GM13977 (cell line): Measurements from ENCODE around the gene BCAP31.

ENCODE experiments used
- DNase-seq: peaks from one replicate; pipeline ENCODE4 v3.0.0; 2012; ENCODE audit warnings: low spot score
- in situ Hi-C: fragments of 300-500 bp; cut with MboI; formaldehyde crosslinking; loops from one replicate; pipeline ENCODE4 v1.12.0; 2022; ENCODE audit warnings: low sequenced_read_pairs, low pct_unique_long_range_greater_than_20kb, mixed read lengths, inconsistent platforms; ENCODE audit not compliant: unreplicated experiment
- TF ChIP-seq, protein P1 (sequence below): IDR thresholded peaks from 2 replicates; pipeline ENCODE4 v1.5.1; 2012; ENCODE audit warnings: mild to moderate bottlenecking, control low read depth; ENCODE audit not compliant: insufficient read depth; ENCODE audit errors: extremely low read depth, missing control alignments

Gene BCAP31

GRCh38 chrX:153690466-153690865, 33.7 kb downstream of the BCAP31 start:
- in situ Hi-C loops = no loop called here
- TF ChIP-seq, protein P1, sequence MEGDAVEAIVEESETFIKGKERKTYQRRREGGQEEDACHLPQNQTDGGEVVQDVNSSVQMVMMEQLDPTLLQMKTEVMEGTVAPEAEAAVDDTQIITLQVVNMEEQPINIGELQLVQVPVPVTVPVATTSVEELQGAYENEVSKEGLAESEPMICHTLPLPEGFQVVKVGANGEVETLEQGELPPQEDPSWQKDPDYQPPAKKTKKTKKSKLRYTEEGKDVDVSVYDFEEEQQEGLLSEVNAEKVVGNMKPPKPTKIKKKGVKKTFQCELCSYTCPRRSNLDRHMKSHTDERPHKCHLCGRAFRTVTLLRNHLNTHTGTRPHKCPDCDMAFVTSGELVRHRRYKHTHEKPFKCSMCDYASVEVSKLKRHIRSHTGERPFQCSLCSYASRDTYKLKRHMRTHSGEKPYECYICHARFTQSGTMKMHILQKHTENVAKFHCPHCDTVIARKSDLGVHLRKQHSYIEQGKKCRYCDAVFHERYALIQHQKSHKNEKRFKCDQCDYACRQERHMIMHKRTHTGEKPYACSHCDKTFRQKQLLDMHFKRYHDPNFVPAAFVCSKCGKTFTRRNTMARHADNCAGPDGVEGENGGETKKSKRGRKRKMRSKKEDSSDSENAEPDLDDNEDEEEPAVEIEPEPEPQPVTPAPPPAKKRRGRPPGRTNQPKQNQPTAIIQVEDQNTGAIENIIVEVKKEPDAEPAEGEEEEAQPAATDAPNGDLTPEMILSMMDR = no peak
- DNase-seq = no peak

DNA sequence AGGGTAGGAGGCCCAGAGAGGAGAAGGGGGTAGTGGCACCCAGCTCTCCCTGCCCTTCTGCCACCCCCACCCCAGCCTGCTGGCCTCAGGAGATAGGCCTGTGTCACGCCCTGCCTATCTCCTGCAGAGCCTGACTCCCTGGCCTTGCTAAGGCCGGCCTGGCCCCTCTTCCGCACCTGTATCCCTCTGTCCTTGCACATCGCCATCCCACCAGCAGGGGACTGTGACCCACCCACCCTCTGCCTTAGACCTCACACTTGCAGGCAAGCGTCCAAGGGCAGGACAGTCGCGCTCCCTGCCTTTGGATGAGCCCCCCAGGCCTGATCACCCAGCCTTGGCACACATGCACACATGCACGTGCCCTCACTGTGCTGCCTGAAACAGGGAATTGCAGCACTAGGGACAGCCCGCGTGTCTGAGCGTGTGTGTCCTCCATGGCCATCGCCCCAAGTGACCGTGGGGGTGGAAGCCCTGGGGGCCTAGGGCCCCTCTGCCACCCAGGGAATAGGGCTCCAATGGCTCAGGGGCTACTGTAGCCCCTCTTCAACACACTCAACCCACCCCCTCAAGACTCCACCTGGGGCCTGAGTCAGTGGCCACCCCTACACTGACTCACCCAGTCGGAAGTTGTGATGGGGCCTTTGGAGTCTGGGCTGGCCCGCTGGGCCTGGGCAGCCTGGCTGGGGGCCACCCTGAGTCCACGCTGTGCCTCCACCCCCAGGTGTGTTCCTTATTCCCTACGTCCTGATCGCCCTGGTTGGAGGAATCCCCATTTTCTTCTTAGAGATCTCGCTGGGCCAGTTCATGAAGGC, 34.3 kb downstream of the BCAP31 start:
- DNase-seq = no peak
- in situ Hi-C loops = no loop called here
- TF ChIP-seq, protein P1 = no peak

GRCh38 chrX:153688911-153689590, 35.1 kb downstream of the BCAP31 start:
- no peak for DNase-seq
- TF ChIP-seq, protein P1 = no peak
- in situ Hi-C loops = no loop called here

GRCh38 chrX:153688506-153688905, 35.7 kb downstream of the BCAP31 start:
- no peak for DNase-seq
- TF ChIP-seq, protein P1 = no peak
- in situ Hi-C loops = no loop called here

DNA sequence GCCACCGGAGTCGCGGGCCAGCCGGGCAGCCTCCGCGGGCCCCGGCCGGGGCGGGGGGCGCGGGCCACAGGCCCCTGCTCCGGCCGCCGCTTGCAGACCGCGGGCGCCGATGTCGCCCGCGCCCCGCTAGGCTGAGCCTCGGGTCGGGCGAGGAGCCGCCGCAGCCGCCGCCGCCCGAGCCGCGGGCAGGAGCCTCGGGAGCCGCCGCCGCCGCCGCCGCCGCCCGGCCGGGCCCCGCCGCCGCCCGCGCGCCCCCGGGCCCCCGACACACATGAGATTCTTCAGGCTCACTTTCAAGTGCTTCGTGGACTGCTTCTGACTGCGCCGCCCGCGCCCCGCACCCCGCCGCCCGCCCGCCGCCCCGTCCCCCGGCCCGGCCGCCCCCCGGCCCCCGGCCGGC, 36.1 kb downstream of the BCAP31 start:
- no peak for DNase-seq
- TF ChIP-seq, protein P1 = no peak
- in situ Hi-C loops = no loop called here

GRCh38 chrX:153687121-153688039, 36.8 kb downstream of the BCAP31 start, which contains the start of gene SLC6A8:
Gene SLC6A8, plus strand, starts transcription at chrX:153687926. Its CDS starts 649 bp downstream, at chrX:153688575.
- in situ Hi-C loops = no loop called here

More at GRCh38 chrX:153687121-153688039, 36.8 kb downstream of the BCAP31 start, which contains the start of gene SLC6A8:
- TF ChIP-seq, protein P1 = peak; percentile 50
- peak; percentile 63 for DNase-seq
